HepG2 (cell line): ENCODE measurements around the gene SAE1. TPM values are rescaled to one million over a fixed set of nuclear protein-coding genes. Genes with fewer than 3 reads are reported as not detected.

Experiments used
- GFI1 ChIP-seq: sonication (generic); formaldehyde crosslinking; IDR thresholded peaks from 2 replicates; pipeline ENCODE4 v1.5.0; 2020; ENCODE audit warnings: missing genetic modification reagents, mild to moderate bottlenecking, borderline replicate concordance
- HNRNPLL ChIP-seq: fragments of 200-400 bp; formaldehyde crosslinking; IDR thresholded peaks from 2 replicates; pipeline ENCODE4 v1.6.1; 2017; ENCODE audit warnings: mild to moderate bottlenecking, low read depth, low read length; ENCODE audit not compliant: poor library complexity, severe bottlenecking
- KLF12 ChIP-seq: sonication (generic); formaldehyde crosslinking; IDR thresholded peaks from 2 replicates; pipeline ENCODE4 v1.4.0; 2020; ENCODE audit warnings: missing genetic modification reagents, borderline replicate concordance
- MLLT10 ChIP-seq: sonication (generic); formaldehyde crosslinking; IDR thresholded peaks from 2 replicates; pipeline ENCODE4 v1.4.0; 2020; ENCODE audit warnings: missing genetic modification reagents
- NCOA5 ChIP-seq: sonication (generic); formaldehyde crosslinking; IDR thresholded peaks from 2 replicates; pipeline ENCODE4 v1.4.0; 2020; ENCODE audit warnings: missing genetic modification reagents
- NFRKB ChIP-seq: fragments of 450-650 bp; IDR thresholded peaks from 2 replicates; pipeline ENCODE4 v1.6.1; 2017
- ONECUT2 ChIP-seq: sonication (generic); formaldehyde crosslinking; IDR thresholded peaks from 2 replicates; pipeline ENCODE4 v1.4.0; 2020; ENCODE audit warnings: missing genetic modification reagents
- RARA ChIP-seq: IDR thresholded peaks from 2 replicates; pipeline ENCODE4 v1.6.1; 2016; ENCODE audit warnings: missing genetic modification reagents, missing compliant biosample characterization
- SAFB2 ChIP-seq: sonication (generic); formaldehyde crosslinking; IDR thresholded peaks from 2 replicates; pipeline ENCODE4 v1.5.1; 2020; ENCODE audit warnings: missing genetic modification reagents, low read depth, mild to moderate bottlenecking, borderline replicate concordance
- SOX6 ChIP-seq, 2 experiments: fragments of 450-650 bp in 1 of 2; sonication (generic) in 1 of 2; formaldehyde crosslinking in 1 of 2; IDR thresholded peaks; 2 replicates each; pipeline versions ENCODE4 v1.4.0 to v1.6.1; 2017 to 2020; ENCODE audit warnings: antibody characterized with exemption in 1 of 2, mild to moderate bottlenecking in 1 of 2, missing genetic modification reagents in 1 of 2
- SP5 ChIP-seq: IDR thresholded peaks from 2 replicates; pipeline ENCODE4 v1.6.1; 2016; ENCODE audit warnings: low read depth, borderline replicate concordance
- SRSF4 ChIP-seq: fragments of 200-400 bp; formaldehyde crosslinking; IDR thresholded peaks from one replicate; pipeline ENCODE4 v1.6.1; 2018; ENCODE audit warnings: mild to moderate bottlenecking, low read depth, low read length, moderate library complexity; ENCODE audit not compliant: poor library complexity, severe bottlenecking
- TEAD3 ChIP-seq: optimal IDR thresholded peaks from 2 replicates; pipeline ENCODE3; 2016; ENCODE audit warnings: borderline replicate concordance
- U2AF1 ChIP-seq: fragments of 200-400 bp; formaldehyde crosslinking; optimal IDR thresholded peaks from 2 replicates; pipeline ENCODE3; 2017; ENCODE audit warnings: mild to moderate bottlenecking, low read depth, low read length
- ZFP62 ChIP-seq: sonication (generic); formaldehyde crosslinking; IDR thresholded peaks from 2 replicates; pipeline ENCODE4 v1.4.0; 2020; ENCODE audit warnings: missing genetic modification reagents
- ZFY ChIP-seq: sonication (generic); formaldehyde crosslinking; IDR thresholded peaks from 2 replicates; pipeline ENCODE4 v1.4.0; 2020; ENCODE audit warnings: missing genetic modification reagents
- ZNF260 ChIP-seq: sonication (generic); formaldehyde crosslinking; IDR thresholded peaks from 2 replicates; pipeline ENCODE4 v1.4.0; 2020; ENCODE audit warnings: missing genetic modification reagents, low read depth, mild to moderate bottlenecking, borderline replicate concordance
- ZNF460 ChIP-seq: sonication (generic); formaldehyde crosslinking; IDR thresholded peaks from 2 replicates; pipeline ENCODE4 v1.5.1; 2020; ENCODE audit warnings: missing genetic modification reagents, mild to moderate bottlenecking, borderline replicate concordance
- ZNF713 ChIP-seq: sonication (generic); formaldehyde crosslinking; IDR thresholded peaks from 2 replicates; pipeline ENCODE4 v1.4.0; 2020; ENCODE audit warnings: mild to moderate bottlenecking, missing genetic modification reagents
- polyA plus RNA-seq, 8 experiments: library from polyadenylated mRNA; depleted of rRNA in 3 of 8; stranded (reverse) in 7 of 8; unstranded in 1 of 8; fragments of >200 nt; fragmentation: Illumina TruSeq in 4 of 8; extraction: Trizol in 4 of 8; gene quantifications; 2 replicates each; pipeline versions ENCODE4 v1.2.1 to v1.2.3, GENCODE V29; 2011 to 2016; ENCODE audit warnings: low read depth in 4 of 8, missing spikeins in 1 of 8, mixed read lengths in 1 of 8; ENCODE audit not compliant: insufficient read depth in 1 of 8
- total RNA-seq, 5 experiments: library from RNA; depleted of rRNA; stranded (reverse); fragments of >200 nt; fragmentation: Illumina TruSeq; extraction: Trizol; gene quantifications; 2 replicates each; pipeline ENCODE4 v1.2.3, GENCODE V29; 2016; ENCODE audit warnings: low read depth in 1 of 5
- TF ChIP-seq, protein P1 (sequence below): sonication (generic); formaldehyde crosslinking; IDR thresholded peaks from 2 replicates; pipeline ENCODE4 v1.5.1; 2020; ENCODE audit warnings: mild to moderate bottlenecking, missing genetic modification reagents, moderate library complexity
- TF ChIP-seq, protein P2 (sequence below): IDR thresholded peaks from 2 replicates; pipeline ENCODE4 v1.6.1; 2016; ENCODE audit warnings: mild to moderate bottlenecking
- TF ChIP-seq, protein P3 (sequence below): sonication (generic); formaldehyde crosslinking; IDR thresholded peaks from 2 replicates; pipeline ENCODE4 v1.4.0; 2020; ENCODE audit warnings: mild to moderate bottlenecking, low read depth, missing genetic modification reagents

The SAE1 gene
- total and polyA plus RNA-seq, 2 of the 13 experiments (the other 11 are each of a cell fraction or from before 2014, with no cell fraction given): 87.6 to 197 TPM

- TF ChIP-seq, protein P1, sequence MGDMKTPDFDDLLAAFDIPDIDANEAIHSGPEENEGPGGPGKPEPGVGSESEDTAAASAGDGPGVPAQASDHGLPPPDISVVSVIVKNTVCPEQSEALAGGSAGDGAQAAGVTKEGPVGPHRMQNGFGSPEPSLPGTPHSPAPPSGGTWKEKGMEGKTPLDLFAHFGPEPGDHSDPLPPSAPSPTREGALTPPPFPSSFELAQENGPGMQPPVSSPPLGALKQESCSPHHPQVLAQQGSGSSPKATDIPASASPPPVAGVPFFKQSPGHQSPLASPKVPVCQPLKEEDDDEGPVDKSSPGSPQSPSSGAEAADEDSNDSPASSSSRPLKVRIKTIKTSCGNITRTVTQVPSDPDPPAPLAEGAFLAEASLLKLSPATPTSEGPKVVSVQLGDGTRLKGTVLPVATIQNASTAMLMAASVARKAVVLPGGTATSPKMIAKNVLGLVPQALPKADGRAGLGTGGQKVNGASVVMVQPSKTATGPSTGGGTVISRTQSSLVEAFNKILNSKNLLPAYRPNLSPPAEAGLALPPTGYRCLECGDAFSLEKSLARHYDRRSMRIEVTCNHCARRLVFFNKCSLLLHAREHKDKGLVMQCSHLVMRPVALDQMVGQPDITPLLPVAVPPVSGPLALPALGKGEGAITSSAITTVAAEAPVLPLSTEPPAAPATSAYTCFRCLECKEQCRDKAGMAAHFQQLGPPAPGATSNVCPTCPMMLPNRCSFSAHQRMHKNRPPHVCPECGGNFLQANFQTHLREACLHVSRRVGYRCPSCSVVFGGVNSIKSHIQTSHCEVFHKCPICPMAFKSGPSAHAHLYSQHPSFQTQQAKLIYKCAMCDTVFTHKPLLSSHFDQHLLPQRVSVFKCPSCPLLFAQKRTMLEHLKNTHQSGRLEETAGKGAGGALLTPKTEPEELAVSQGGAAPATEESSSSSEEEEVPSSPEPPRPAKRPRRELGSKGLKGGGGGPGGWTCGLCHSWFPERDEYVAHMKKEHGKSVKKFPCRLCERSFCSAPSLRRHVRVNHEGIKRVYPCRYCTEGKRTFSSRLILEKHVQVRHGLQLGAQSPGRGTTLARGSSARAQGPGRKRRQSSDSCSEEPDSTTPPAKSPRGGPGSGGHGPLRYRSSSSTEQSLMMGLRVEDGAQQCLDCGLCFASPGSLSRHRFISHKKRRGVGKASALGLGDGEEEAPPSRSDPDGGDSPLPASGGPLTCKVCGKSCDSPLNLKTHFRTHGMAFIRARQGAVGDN (CRISPR knock-in tag): peak; percentile 93
- TF ChIP-seq TEAD3 (CRISPR knock-in tag) (peak; percentile 74), KLF12 (CRISPR knock-in tag) (no peak; the same call in 1 of the 2 replicates), ZFP62 (CRISPR knock-in tag) (no peak), HNRNPLL (peak; percentile 27), NCOA5 (CRISPR knock-in tag) (no peak), SRSF4 (no peak), GFI1 (CRISPR knock-in tag) (no peak), ZNF713 (CRISPR knock-in tag) (0 out of 2 replicates have a peak, but pooled peaks have one; percentile 12), ONECUT2 (CRISPR knock-in tag) (peak; percentile 32; the same call in 1 of the 2 replicates), U2AF1 (no peak), SP5 (CRISPR knock-in tag) (peak; percentile 63), RARA (CRISPR knock-in tag) (no peak), NFRKB (no peak), ZFY (CRISPR knock-in tag) (peak; percentile 85), ZNF260 (CRISPR knock-in tag) (no peak), SAFB2 (peak; percentile 31; the same call in 1 of the 2 replicates), ZNF460 (no peak), SOX6 (IDR thresholded peaks at IDR 0.05) (no peak), SOX6 (CRISPR knock-in tag; IDR thresholded peaks at IDR 0.05) (peak; percentile 81), MLLT10 (CRISPR knock-in tag) (no peak)
- TF ChIP-seq, protein P2, sequence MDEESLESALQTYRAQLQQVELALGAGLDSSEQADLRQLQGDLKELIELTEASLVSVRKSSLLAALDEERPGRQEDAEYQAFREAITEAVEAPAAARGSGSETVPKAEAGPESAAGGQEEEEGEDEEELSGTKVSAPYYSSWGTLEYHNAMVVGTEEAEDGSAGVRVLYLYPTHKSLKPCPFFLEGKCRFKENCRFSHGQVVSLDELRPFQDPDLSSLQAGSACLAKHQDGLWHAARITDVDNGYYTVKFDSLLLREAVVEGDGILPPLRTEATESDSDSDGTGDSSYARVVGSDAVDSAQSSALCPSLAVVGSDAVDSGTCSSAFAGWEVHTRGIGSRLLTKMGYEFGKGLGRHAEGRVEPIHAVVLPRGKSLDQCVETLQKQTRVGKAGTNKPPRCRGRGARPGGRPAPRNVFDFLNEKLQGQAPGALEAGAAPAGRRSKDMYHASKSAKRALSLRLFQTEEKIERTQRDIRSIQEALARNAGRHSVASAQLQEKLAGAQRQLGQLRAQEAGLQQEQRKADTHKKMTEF (CRISPR knock-in tag): no peak
- TF ChIP-seq, protein P3, sequence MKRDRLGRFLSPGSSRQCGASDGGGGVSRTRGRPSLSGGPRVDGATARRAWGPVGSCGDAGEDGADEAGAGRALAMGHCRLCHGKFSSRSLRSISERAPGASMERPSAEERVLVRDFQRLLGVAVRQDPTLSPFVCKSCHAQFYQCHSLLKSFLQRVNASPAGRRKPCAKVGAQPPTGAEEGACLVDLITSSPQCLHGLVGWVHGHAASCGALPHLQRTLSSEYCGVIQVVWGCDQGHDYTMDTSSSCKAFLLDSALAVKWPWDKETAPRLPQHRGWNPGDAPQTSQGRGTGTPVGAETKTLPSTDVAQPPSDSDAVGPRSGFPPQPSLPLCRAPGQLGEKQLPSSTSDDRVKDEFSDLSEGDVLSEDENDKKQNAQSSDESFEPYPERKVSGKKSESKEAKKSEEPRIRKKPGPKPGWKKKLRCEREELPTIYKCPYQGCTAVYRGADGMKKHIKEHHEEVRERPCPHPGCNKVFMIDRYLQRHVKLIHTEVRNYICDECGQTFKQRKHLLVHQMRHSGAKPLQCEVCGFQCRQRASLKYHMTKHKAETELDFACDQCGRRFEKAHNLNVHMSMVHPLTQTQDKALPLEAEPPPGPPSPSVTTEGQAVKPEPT (CRISPR knock-in tag): peak; percentile 23; the same call in 1 of the 2 replicates
These were observed 100.8 kb downstream of the SAE1 start (continued) for GRCh38 chr19:47231215-47232054.
